Stimulated activated effector memory CD8-positive, alpha-beta T cell treated with anti-CD3 and anti-CD28 coated beads, Interleukin-12 subunit alpha, Interleukin-12 subunit beta, amount 100 ng/mL, for 72 hours (primary cell): Measurements from ENCODE around the gene NFIA.
A peak's percentile ranks its signal among the peaks of the same experiment; 100 is the strongest.
"Not testable (repeated sequence)": the region's sequence is repeated elsewhere in the genome, so short reads cannot be mapped to it uniquely, and the experiment has no call there.

Experiments
- ATAC-seq: fragments of 150-1000 bp; cut with Tn5 transposase; 2 replicates; pipeline ENCODE4 v1.10.0; 2021
- DNase-seq, 2 donors: peaks; one replicate each; pipeline ENCODE4 v3.0.0; 2021 to 2022; ENCODE audit warnings: low spot score in 2 of 2
- H3K27ac Mint-ChIP-seq: one replicate; pipeline ENCODE4 v1.8.0; 2022; ENCODE audit warnings: mild to moderate bottlenecking, mixed read lengths
- H3K36me3 Mint-ChIP-seq: one replicate; pipeline ENCODE4 v1.8.0; 2022; ENCODE audit warnings: mild to moderate bottlenecking, mixed read lengths
- H3K4me1 Mint-ChIP-seq: one replicate; pipeline ENCODE4 v1.8.0; 2022; ENCODE audit warnings: mixed read lengths
- H3K4me3 Mint-ChIP-seq: one replicate; pipeline ENCODE4 v1.8.0; 2022; ENCODE audit warnings: mild to moderate bottlenecking, mixed read lengths
- H3K9me3 Mint-ChIP-seq: one replicate; pipeline ENCODE4 v1.8.0; 2022; ENCODE audit warnings: mixed read lengths

NFIA gene

DNA sequence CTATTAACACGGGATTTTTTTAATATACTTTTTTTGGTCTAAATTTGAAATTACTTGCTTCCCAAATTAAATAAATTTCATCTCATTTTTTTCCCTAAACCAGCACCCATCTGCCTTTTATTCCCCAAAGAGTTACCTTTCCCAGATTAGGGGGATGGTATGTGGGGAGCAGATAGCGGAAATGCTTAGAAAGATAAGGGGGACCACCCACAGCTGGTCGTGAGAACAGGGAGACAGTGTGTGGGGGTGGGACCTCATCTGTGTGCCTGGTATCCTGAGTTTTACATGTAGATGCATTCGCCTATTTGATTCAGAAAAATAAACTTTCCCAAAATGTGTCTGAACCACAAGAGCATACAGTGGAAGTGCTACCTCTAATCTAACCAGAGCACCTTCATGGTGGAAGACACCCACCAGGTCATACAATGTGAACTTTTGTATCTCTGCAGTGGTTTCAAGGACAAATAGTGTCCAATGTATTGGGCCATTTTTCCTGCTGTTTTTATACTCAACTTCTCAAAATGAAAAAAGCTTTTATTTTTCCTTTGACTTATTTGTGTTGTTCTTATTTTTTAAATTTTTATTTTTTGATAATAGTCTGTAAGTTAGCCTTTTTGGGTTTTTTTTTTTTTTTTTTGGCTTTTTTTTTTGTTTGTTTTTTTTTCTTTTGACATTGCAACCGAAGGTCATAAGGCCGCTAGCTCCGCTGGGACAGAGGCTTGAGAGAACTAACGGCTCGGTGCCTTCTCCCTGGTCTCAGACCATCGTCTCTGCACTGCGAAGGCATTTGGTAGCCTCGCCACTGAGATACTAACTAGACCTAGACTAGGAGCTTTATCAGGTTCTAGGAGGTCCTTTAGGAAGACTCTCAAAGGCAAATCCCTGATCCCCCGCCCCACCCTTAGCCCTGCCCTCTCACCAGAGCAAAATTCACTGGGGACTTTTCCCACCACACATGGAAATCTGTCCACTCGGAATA is 379.3 kb downstream of the NFIA start:
- ATAC-seq, result no peak
- H3K4me1 Mint-ChIP-seq, result peaks cover 5% of the 10 kb centered on the region
- no peaks in the 10 kb centered on the region for H3K36me3 Mint-ChIP-seq
- no peaks in the 10 kb centered on the region for H3K9me3 Mint-ChIP-seq
- DNase-seq, result no peak
- no peak overlapping the region for H3K4me3 Mint-ChIP-seq
- no peak overlapping the region for H3K27ac Mint-ChIP-seq

DNA sequence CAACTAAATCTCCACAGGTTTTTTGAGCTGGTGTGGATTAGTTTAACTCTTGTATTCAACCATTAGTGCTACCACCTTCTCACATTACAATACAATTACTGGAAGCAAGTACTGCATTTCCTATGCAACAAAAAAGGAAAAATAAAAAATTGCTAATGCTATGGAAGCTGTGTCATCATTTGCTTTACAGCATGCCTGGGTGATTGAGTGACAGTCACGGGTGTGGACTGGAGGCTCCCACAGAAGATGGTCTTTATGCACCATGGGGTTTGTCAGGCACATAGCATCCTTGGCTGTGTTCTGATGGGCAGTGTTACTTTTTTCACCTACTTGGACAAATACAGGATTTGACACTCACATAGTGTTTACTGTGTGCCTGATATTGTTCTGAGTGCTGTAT is 380.3 kb downstream of the NFIA start:
- no peak overlapping the region for H3K27ac Mint-ChIP-seq
- no peak for DNase-seq
- H3K36me3 Mint-ChIP-seq, result no peaks in the 10 kb centered on the region
- ATAC-seq, result no peak
- H3K4me1 Mint-ChIP-seq, result peaks cover 5% of the 10 kb centered on the region
- no peak overlapping the region for H3K4me3 Mint-ChIP-seq
- H3K9me3 Mint-ChIP-seq, result no peaks in the 10 kb centered on the region

DNA sequence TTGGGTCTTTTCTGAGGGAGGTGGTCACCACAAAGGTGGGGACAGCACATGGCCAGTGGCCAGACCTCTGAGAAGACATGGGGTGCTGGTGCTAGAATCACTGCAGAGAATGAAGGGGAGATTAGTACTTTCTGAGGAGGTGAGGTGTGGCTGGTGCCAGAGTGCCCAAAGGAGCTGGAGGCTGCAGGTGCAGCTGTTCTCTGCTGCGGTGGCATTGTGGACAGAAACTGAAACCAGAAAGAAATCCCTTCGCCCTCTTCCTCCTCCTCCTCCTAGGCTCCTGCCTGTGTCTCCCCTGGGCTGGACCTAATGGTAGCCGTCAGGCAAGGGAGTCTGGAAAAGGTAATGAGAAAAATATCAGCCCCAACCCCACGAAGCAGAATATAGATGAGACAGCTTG is 380.9 kb downstream of the NFIA start:
- Mint-ChIP-seq H3K9me3 (no peaks in the 10 kb centered on the region), H3K27ac (no peak overlapping the region), H3K4me3 (no peak overlapping the region), H3K36me3 (no peaks in the 10 kb centered on the region), H3K4me1 (peaks cover 5% of the 10 kb centered on the region)
- no peak for ATAC-seq
- no peak for DNase-seq

DNA sequence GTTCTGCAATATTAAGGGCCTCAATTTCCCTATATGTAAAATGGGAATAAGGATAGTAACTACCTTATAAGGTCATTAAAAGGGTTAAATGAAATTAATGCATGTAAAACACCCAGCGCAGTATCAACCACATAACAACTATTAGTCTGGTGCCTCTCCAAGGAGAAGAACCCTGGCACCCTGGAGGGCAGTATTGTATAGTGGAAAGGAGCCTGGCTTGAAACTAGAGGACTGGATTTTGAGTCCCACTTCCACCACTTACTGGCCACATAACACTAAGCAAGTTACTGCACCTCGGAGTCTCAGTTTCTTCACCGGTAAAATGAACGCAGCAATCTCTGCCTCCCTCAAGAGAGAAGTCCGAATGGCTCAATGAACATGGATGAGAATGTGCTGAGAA is 385.5 kb downstream of the NFIA start:
- not testable (repeated sequence) for H3K4me3 Mint-ChIP-seq, H3K4me1 Mint-ChIP-seq, H3K9me3 Mint-ChIP-seq, ATAC-seq, H3K27ac Mint-ChIP-seq, H3K36me3 Mint-ChIP-seq, DNase-seq

DNA sequence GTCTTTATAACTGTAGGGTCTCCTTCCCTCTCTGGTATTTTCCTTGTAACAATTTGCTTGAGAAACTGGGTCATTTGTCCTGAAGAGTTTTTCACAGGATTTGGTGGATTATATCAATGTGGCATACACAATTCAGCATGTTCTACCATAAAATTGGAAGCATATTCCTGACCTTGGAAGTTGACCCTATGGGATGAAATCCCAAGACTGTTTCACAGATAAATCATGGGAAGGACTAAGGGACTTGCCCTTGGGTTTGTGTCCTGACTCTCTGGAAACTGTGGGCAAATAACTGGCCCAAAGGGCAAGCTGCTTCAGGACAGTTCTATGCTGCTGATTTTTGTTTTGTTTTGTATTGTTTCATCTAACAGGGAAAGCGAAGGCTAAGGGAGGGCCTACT is 387.0 kb downstream of the NFIA start:
- ATAC-seq (no peak), DNase-seq (no peak)
- Mint-ChIP-seq H3K4me3 (no peak overlapping the region), H3K36me3 (no peaks in the 10 kb centered on the region), H3K27ac (no peak overlapping the region), H3K9me3 (no peaks in the 10 kb centered on the region), H3K4me1 (peaks cover 5% of the 10 kb centered on the region)

DNA sequence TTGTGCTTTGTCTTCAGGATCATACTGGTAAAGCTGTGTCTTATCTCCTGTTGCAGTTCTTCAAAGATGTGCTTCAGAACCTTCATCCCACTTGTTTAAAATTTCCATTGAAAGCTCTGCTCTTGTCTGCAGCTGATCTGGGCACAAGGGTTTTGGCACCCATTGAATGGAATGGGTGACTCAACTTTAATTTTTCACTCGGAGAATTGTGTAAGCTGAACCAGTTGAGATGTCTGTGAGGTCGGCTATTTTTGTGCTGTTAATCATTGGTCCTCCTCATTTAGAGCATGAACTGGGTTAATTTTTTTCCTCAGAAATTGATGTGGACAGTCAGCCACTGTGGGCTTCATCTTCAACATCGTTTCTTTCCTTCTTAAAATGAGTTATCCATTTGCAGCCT is 390.5 kb downstream of the NFIA start:
- peaks cover 5% of the 10 kb centered on the region for H3K4me1 Mint-ChIP-seq
- ATAC-seq, result no peak

DNA sequence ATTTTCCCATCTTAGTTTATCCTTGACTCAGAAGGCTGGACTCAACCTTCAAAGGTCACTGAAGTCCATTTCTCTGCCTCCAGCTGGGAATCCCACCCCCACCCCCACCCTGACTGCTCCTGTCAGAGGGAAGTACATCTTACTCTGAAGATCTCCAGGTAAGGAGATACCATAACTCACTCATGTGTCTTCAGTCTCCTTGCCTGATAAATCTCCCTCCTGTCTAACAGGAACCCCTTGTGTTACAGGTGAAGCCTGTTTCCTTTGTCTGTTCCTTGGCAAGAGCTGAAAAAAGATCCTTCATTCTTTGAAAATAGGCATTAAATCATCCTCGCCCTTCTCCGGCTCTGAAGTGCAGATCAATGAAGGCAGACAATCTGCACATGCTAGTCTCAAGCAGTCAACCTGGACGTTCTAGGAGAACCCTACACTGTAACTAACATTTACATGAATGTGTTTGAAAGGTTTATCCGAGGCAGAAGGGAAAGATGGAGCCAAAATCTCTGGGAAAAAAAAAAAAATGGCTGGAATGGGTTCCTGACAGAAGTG is 392.0 kb downstream of the NFIA start:
- Mint-ChIP-seq H3K4me3 (no peak overlapping the region), H3K4me1 (peaks cover 5% of the 10 kb centered on the region), H3K27ac (no peak overlapping the region), H3K9me3 (no peaks in the 10 kb centered on the region), H3K36me3 (no peaks in the 10 kb centered on the region)
- no peak for DNase-seq
- ATAC-seq, result no peak

More for the DNA sequence above, 390.5 kb downstream of the NFIA start:
- no peaks in the 10 kb centered on the region for H3K9me3 Mint-ChIP-seq
- no peak overlapping the region for H3K27ac Mint-ChIP-seq
- no peak for DNase-seq
- H3K4me3 Mint-ChIP-seq, result no peak overlapping the region
- H3K36me3 Mint-ChIP-seq, result no peaks in the 10 kb centered on the region

DNA sequence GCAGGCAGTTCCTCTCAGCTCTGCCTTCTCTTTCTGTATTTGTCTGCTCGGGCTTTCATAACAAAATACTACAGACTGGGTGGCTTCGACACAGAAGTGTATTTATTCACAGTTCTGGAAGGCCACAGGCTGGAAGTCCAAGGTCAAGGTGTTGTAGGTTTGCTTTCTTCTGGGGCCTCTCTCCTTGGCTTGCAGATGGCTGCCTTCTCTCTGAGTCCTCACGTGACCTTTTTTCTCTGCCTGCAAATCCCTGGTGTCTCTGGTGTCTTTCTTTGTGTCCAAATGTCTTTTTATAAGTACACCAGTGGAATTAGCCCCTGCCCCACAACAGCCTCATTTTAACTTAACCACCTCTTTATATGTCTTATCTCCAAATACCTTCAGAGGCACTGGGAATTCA is 392.6 kb downstream of the NFIA start:
- Mint-ChIP-seq H3K4me1 (peaks cover 5% of the 10 kb centered on the region), H3K4me3 (no peak overlapping the region), H3K27ac (no peak overlapping the region), H3K9me3 (no peaks in the 10 kb centered on the region), H3K36me3 (no peaks in the 10 kb centered on the region)
- DNase-seq (no peak), ATAC-seq (no peak)

DNA sequence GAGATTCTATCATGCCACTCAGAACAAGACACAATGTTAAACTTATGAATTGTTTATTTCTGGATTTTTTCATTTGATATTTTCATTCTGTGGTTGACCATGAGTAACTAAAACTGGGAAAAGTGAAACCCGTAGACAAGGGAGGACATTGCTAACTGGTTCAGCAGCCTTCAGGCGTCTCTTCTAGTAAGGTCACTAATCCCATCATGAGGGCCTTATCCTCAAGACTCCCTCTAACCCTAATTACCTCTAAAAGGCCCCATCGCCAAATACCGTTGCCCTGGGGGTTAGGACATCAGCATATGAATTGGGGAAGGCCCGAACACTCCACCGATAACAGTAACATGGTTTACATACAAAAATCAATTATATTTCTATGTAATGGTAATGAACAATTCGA is 394.9 kb downstream of the NFIA start:
- Mint-ChIP-seq H3K27ac (no peak overlapping the region), H3K9me3 (no peaks in the 10 kb centered on the region), H3K36me3 (no peaks in the 10 kb centered on the region), H3K4me1 (no peaks in the 10 kb centered on the region), H3K4me3 (no peak overlapping the region)
- ATAC-seq (no peak), DNase-seq (no peak)

DNA sequence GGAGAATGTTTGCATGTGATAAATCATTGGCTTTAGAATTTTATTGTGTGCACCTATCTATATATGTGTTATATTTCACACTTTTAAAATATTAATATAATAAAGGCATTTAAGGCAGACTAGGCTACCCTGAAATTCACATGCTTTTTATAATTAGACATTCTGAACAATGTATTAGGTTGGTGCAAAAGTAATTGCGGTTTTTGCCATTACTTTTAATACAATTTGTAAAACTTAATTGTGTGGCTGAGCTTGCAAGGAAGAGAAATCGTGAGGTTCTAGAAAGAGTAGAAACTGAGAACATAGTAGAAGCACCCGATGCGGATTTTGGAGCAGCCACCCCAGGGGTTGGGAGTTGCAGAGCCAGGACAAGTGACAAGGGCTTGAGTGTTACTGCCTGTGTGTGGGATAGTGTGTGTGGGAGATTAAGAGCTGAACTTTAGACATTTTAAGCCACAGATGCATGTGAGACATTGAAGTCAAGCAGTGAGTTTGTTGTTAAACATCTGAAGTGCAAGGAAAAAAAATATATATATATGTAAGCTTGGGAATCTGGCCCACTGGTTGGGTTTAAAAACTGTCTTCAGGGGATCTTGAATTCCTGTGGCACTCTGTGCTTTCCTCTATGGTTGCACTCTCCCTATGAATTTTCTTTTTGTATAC is 398.0 kb downstream of the NFIA start:
- H3K9me3 Mint-ChIP-seq, result no peaks in the 10 kb centered on the region
- ATAC-seq, result no peak

DNA sequence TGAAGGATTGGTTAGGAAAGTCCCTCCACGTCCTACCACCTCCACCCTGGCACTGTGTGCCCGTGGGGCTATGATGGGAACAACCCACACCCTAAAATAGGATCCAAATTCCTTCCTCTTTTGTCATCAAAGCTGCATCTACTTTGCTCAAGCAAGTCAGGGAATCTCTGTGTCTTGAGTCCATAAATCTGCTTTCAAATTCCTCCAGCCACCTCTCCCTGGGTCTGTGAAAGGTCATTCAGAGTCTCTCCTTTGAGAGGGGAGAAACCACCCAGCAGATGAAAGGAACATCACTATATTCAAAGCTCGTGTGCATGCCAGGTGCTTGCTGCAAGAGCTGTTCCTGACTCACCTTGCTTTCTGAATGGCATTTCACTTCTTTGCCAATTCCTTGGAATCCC is 399.0 kb downstream of the NFIA start:
- Mint-ChIP-seq H3K36me3 (no peaks in the 10 kb centered on the region), H3K27ac (no peak overlapping the region), H3K9me3 (no peaks in the 10 kb centered on the region), H3K4me3 (no peak overlapping the region), H3K4me1 (no peaks in the 10 kb centered on the region)
- ATAC-seq (no peak), DNase-seq (no peak)

More for the DNA sequence above, 398.0 kb downstream of the NFIA start:
- Mint-ChIP-seq H3K4me1 (no peaks in the 10 kb centered on the region), H3K4me3 (no peak overlapping the region), H3K36me3 (no peaks in the 10 kb centered on the region), H3K27ac (no peak overlapping the region)
- DNase-seq, result no peak

DNA sequence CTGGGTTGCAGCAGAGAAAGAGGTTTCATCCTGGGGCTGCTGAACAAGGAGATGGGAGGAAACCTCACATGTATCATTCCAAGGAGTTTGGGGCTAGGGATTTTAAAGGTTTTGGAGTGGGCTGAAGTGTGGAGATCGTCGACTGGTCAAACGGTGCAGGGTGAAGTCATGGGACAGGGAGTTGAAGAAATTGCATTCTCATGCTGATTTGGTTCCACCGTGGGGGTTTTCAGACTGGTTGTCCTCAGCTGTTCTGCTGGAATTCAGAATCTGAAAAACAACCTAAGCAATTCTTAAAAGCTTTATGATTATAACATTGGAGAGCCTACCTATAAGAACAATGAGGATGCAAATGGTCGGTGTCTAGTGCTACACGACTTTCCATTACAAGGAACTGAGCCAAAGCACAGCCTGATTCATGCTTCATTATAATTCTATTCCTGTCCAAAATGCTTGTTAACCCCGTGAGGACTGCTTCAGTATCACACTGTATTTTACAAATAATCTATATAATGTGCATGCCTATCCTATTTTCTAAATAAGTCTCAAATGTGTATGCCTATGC is 399.9 kb downstream of the NFIA start:
- H3K27ac Mint-ChIP-seq, result no peak overlapping the region
- no peak for ATAC-seq
- no peaks in the 10 kb centered on the region for H3K4me1 Mint-ChIP-seq
- DNase-seq, result no peak
- H3K4me3 Mint-ChIP-seq, result no peak overlapping the region
- no peaks in the 10 kb centered on the region for H3K36me3 Mint-ChIP-seq
- H3K9me3 Mint-ChIP-seq, result no peaks in the 10 kb centered on the region

DNA sequence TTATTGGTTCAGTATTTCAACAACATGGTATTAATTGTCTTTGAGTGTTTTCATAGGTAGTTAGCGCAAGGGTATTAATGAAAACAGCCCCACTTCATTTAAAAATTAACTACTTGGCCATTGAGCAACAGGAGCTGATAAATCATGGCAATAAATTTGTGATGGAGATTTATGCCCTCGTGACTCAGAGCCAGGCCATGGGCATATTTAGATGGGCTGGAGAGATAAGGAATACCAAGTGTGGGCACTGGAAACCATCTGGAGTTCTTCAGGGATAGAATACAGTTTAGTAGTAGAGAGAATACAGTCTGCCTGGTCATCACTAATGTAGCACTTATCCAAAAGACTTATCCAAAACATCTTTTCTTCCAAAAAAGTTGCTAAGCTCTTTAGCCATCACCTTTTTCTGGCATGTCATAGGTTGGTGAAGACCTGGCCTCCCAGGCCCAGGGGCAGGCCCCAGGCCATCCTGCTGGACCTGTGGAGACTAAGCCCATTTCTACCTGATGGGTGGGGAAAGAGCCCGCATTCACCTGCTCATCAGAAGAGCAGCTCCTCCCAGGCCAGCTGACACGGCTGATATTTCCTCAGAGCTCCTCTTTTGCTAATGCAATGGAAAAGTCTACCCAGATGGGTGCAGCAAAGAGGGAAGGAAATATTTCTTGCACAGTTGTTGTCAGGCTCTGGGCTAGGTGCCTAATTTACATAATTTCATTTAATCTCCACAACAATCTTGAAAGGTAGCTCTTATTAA is 404.6 kb downstream of the NFIA start:
- ATAC-seq (peak; percentile 8), DNase-seq (no peak)
- H3K4me3 Mint-ChIP-seq, result no peak overlapping the region
- no peaks in the 10 kb centered on the region for H3K36me3 Mint-ChIP-seq
- H3K9me3 Mint-ChIP-seq, result no peaks in the 10 kb centered on the region
- no peaks in the 10 kb centered on the region for H3K4me1 Mint-ChIP-seq
- no peak overlapping the region for H3K27ac Mint-ChIP-seq

DNA sequence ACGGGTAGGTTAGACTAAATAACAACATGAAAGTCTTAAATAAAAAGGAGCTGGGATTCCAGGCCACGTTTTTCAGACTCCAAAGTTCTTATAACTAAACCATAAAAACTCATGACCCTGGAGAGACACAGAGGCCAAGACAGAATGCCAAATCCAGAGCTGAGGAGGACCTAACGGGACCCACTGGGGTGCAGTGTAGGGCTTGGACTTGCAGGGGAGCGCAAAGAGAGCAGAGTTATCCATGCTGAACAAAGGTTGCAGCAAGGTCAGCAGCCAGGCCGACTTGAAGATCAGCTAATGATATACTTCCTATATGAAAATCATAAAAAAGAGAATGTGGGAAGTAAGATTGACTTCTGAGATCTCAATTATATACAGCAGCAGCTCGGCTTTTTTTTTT is 405.4 kb downstream of the NFIA start:
- DNase-seq, result no peak
- Mint-ChIP-seq H3K4me1 (no peaks in the 10 kb centered on the region), H3K9me3 (no peaks in the 10 kb centered on the region), H3K27ac (no peak overlapping the region), H3K4me3 (no peak overlapping the region), H3K36me3 (no peaks in the 10 kb centered on the region)
- no peak for ATAC-seq

DNA sequence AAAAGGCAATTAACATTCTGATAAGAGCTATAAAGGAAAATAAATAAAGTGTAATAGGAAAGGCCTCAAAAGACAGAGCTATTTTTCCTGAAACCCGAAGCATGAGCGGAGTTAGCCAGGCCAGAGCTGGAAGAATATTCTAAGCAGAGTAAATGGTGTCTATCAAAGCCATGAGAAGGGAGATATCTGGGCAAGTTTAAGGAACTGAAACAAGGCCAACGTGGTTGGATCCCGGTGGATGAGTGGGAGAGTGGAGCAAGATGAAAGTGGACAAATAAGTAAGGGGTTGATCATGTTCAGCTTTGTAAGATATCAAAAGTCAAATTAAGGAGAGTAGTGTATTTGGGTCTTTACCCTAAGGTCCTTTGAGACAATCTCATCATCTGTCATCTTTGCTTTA is 408.6 kb downstream of the NFIA start:
- H3K9me3 Mint-ChIP-seq, result no peaks in the 10 kb centered on the region
- H3K36me3 Mint-ChIP-seq, result no peaks in the 10 kb centered on the region
- DNase-seq (no peak), ATAC-seq (no peak)
- no peak overlapping the region for H3K4me3 Mint-ChIP-seq
- H3K4me1 Mint-ChIP-seq, result no peaks in the 10 kb centered on the region
- H3K27ac Mint-ChIP-seq, result no peak overlapping the region
